ENCODE measurements around the gene TERF2IP. TPM values are rescaled to one million over a fixed set of nuclear protein-coding genes. Genes with fewer than 3 reads are reported as not detected.

TERF2IP gene
- 10 to 100 TPM; 20.0 to 23.4 TPM for total RNA-seq
- polyA plus RNA-seq (2013, experiment 1 of 2), result 60.8 TPM
- 51.0 TPM for polyA plus RNA-seq (2013, experiment 2 of 2)
- long read RNA-seq, experiment 1, transcript TERF2IP-201 (3 exons, 2,118 nt), result major isoform, 7 of 9 reads
- long read RNA-seq, experiment 1, partial matches to known transcripts, result 0 of 9 reads
- long read RNA-seq, experiment 1, other reads (novel, unspliced or antisense), result 2 of 9 reads
- long read RNA-seq, experiment 2, transcript TERF2IP-201 (3 exons, 2,118 nt), result major isoform, 74 of 81 reads
- long read RNA-seq, experiment 2, partial matches to known transcripts, result 2 of 81 reads
- long read RNA-seq, experiment 2, other reads (novel, unspliced or antisense), result 5 of 81 reads
- long read RNA-seq, experiment 3, transcript TERF2IP-201 (3 exons, 2,118 nt), result major isoform, 42 of 43 reads
- long read RNA-seq, experiment 3, partial matches to known transcripts, result 0 of 43 reads
- long read RNA-seq, experiment 3, other reads (novel, unspliced or antisense), result 1 of 43 reads
- long read RNA-seq, experiment 4, partial matches to known transcripts, result 4 of 6 reads
- long read RNA-seq, experiment 4, other reads (novel, unspliced or antisense), result 0 of 6 reads

- H3K4me1 Mint-ChIP-seq, result peaks cover 20% of the 10 kb centered on the region
Observed at GRCh38 chr16:75647492-75648264, at the start of gene TERF2IP, which contains the start of gene KARS1. Gene TERF2IP (plus strand): TSS chr16:75647773. CDS start chr16:75647883, 110 bp downstream. Gene KARS1 (minus strand): TSS chr16:75647665. CDS start chr16:75647639, 26 bp downstream.

GRCh38 chr16:75599452-75600277 lies 47.9 kb upstream of the TERF2IP start:
- TF ChIP-seq CTCF (conservative IDR thresholded peaks at IDR 0.05), result no peak
- Mint-ChIP-seq H3K4me3 (no peak overlapping the region), H3K4me1 (peaks cover 3% of the 10 kb centered on the region), H3K27me3 (ENCODE audit: insufficient read depth) (no peaks in the 10 kb centered on the region), H3K27ac (no peak overlapping the region), H3K9me3 (peaks cover 19% of the 10 kb centered on the region), H3K36me3 (ENCODE audit: low read depth) (peaks cover 71% of the 10 kb centered on the region)
- peaks cover 31% of the 10 kb centered on the region for H3K9me3 ChIP-seq (ENCODE audit: control insufficient read depth, low read length)
- no peak overlapping the region for H3K9ac ChIP-seq (ENCODE audit: extremely low read depth, low read length, poor library complexity, severe bottlenecking)
- no peak overlapping the region for H3K4me3 ChIP-seq (ENCODE audit: low read length)
- WGBS, 2 experiments (ENCODE audit: insufficient coverage in 1 of 2, insufficient read length in 1 of 2), result 93 to 97% methylated on average over 6 of the region's 6 CpGs
- no peaks in the 10 kb centered on the region for H3K4me1 ChIP-seq (ENCODE audit: control insufficient read depth, insufficient read depth, low read length)
- DNase-seq, result no peak
- peaks cover 59% of the 10 kb centered on the region for H3K36me3 ChIP-seq (ENCODE audit: control insufficient read depth, insufficient read depth, low read length)
- H3K27ac ChIP-seq (ENCODE audit: low read depth, low read length), result no peak overlapping the region
- H3K27me3 ChIP-seq (ENCODE audit: control insufficient read depth, insufficient read depth, low read length, poor library complexity, severe bottlenecking), result no peaks in the 10 kb centered on the region

More at GRCh38 chr16:75647492-75648264, at the start of gene TERF2IP, which contains the start of gene KARS1:
- Histone ChIP-seq H3K4me1 (ENCODE audit: control insufficient read depth, insufficient read depth, low read length) (no peaks in the 10 kb centered on the region), H3K36me3 (ENCODE audit: control insufficient read depth, insufficient read depth, low read length) (peaks cover 42% of the 10 kb centered on the region), H3K4me3 (ENCODE audit: low read length) (peak within 1 kb of the TSS; percentile 97), H3K27ac (ENCODE audit: low read depth, low read length) (peak within 1 kb of the TSS; percentile 83), H3K9me3 (ENCODE audit: control insufficient read depth, low read length) (no peaks in the 10 kb centered on the region), H3K9ac (ENCODE audit: extremely low read depth, low read length, poor library complexity, severe bottlenecking) (peak within 1 kb of the TSS; percentile 94), H3K27me3 (ENCODE audit: control insufficient read depth, insufficient read depth, low read length, poor library complexity, severe bottlenecking) (no peaks in the 10 kb centered on the region)
- peak within 1 kb of the TSS; percentile 98 for H3K4me3 Mint-ChIP-seq
- no peaks in the 10 kb centered on the region for H3K27me3 Mint-ChIP-seq (ENCODE audit: insufficient read depth)
- TF ChIP-seq CTCF (conservative IDR thresholded peaks at IDR 0.05), result no peak
- peak; percentile 97 for DNase-seq
- H3K9me3 Mint-ChIP-seq, result no peaks in the 10 kb centered on the region
- H3K27ac Mint-ChIP-seq, result peak within 1 kb of the TSS; percentile 98
- H3K36me3 Mint-ChIP-seq (ENCODE audit: low read depth), result peaks cover 29% of the 10 kb centered on the region
- 0 to 1% methylated on average over 49 to 76 of the region's 76 CpGs for WGBS, 2 experiments (ENCODE audit: insufficient coverage in 1 of 2, insufficient read length in 1 of 2)

All from endodermal cell (in vitro differentiated cells).